Measurements from ENCODE around the gene ZNF710.

DNA sequence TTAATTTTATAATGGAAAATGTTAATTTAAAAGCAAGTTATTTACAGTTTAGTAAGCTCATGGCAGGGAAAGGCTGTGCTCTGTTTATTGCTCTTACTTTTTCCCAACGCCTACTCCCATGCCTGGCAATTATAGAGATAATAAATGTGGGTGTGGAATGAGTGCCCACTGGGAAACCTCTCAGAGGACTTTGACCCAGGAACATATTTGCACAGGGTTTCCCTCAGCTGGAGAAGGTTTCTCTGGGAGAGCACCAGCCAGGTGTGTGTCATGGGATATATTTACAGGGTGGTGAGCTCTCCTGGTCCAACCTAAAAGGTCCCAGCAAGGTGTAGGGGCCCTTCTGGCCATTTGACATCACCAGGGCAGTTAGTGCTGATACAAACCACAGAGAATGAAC, 27.9 kb downstream of the ZNF710 start:
- TF ChIP-seq POLR2A (IDR thresholded peaks at IDR 0.05) (no peak), CTCF (IDR thresholded peaks at IDR 0.05) (no peak)

Measured in testis (tissue), 2 donors.